Chondrocyte (in vitro differentiated cells): ENCODE measurements around the gene RGS9BP. TPM values are rescaled to one million over a fixed set of nuclear protein-coding genes. Genes with fewer than 3 reads are reported as not detected.

Source experiments
- DNase-seq: peaks from one replicate; pipeline ENCODE4 v3.0.0; 2021; ENCODE audit warnings: mixed read lengths, low spot score
- H3K27ac Mint-ChIP-seq: one replicate; pipeline ENCODE4 v1.8.0; 2021; ENCODE audit warnings: mild to moderate bottlenecking, moderate library complexity, mixed read lengths; ENCODE audit not compliant: unreplicated experiment
- H3K27me3 Mint-ChIP-seq: 2 replicates; pipeline ENCODE4 v1.8.0; 2021; ENCODE audit warnings: low read depth, mixed read lengths
- H3K36me3 Mint-ChIP-seq: 2 replicates; pipeline ENCODE4 v1.8.0; 2021; ENCODE audit warnings: low read depth, mixed read lengths
- H3K4me1 Mint-ChIP-seq: 2 replicates; pipeline ENCODE4 v1.8.0; 2021; ENCODE audit warnings: low read depth, mild to moderate bottlenecking, mixed read lengths
- H3K4me3 Mint-ChIP-seq: one replicate; pipeline ENCODE4 v1.8.0; 2021; ENCODE audit warnings: mild to moderate bottlenecking, moderate library complexity, mixed read lengths; ENCODE audit not compliant: unreplicated experiment
- H3K9me3 Mint-ChIP-seq: 2 replicates; pipeline ENCODE4 v1.8.0; 2021; ENCODE audit warnings: low read depth, mixed read lengths
- CTCF ChIP-seq: fragments of 200-600 bp; sonication (generic); IDR thresholded peaks from 2 replicates; pipeline ENCODE4 v1.5.0; 2021; ENCODE audit warnings: antibody characterized with exemption, mild to moderate bottlenecking, moderate library complexity
- total RNA-seq: library from RNA; stranded (reverse); gene quantifications from 3 replicates; pipeline ENCODE4 v1.2.1, GENCODE V29; 2021

RGS9BP gene
- total RNA-seq, 1 donor from 2014 or later, result 0.90 TPM

GRCh38 chr19:32682317-32682716 lies 6.7 kb downstream of the RGS9BP start:
- Mint-ChIP-seq H3K4me1 (peaks cover 2% of the 10 kb centered on the region), H3K4me3 (no peak overlapping the region), H3K36me3 (no peaks in the 10 kb centered on the region), H3K27me3 (peaks cover 6% of the 10 kb centered on the region), H3K27ac (no peak overlapping the region), H3K9me3 (no peaks in the 10 kb centered on the region)
- TF ChIP-seq CTCF, result no peak
- peak; percentile 15 for DNase-seq

- Mint-ChIP-seq H3K9me3 (no peaks in the 10 kb centered on the region), H3K36me3 (no peaks in the 10 kb centered on the region), H3K4me3 (no peak overlapping the region), H3K27ac (no peak overlapping the region), H3K4me1 (peaks cover 9% of the 10 kb centered on the region), H3K27me3 (no peaks in the 10 kb centered on the region)
- TF ChIP-seq CTCF, result no peak
- no peak for DNase-seq
Measured at GRCh38 chr19:32686847-32687475, 11.3 kb downstream of the RGS9BP start.

GRCh38 chr19:32687681-32688080 lies 12.0 kb downstream of the RGS9BP start:
- TF ChIP-seq CTCF, result no peak
- H3K27ac Mint-ChIP-seq, result no peak overlapping the region
- H3K4me3 Mint-ChIP-seq, result no peak overlapping the region
- H3K9me3 Mint-ChIP-seq, result no peaks in the 10 kb centered on the region
- H3K4me1 Mint-ChIP-seq, result peaks cover 11% of the 10 kb centered on the region
- no peaks in the 10 kb centered on the region for H3K36me3 Mint-ChIP-seq
- H3K27me3 Mint-ChIP-seq, result no peaks in the 10 kb centered on the region
- DNase-seq, result no peak

- no peak for DNase-seq
- H3K36me3 Mint-ChIP-seq, result no peaks in the 10 kb centered on the region
- H3K27me3 Mint-ChIP-seq, result no peaks in the 10 kb centered on the region
- no peak for TF ChIP-seq CTCF
- H3K9me3 Mint-ChIP-seq, result no peaks in the 10 kb centered on the region
- H3K4me1 Mint-ChIP-seq, result peaks cover 17% of the 10 kb centered on the region
- no peak overlapping the region for H3K4me3 Mint-ChIP-seq
- no peak overlapping the region for H3K27ac Mint-ChIP-seq
Measured at GRCh38 chr19:32688311-32688710, 12.7 kb downstream of the RGS9BP start.

GRCh38 chr19:32691291-32691951 lies 15.8 kb downstream of the RGS9BP start, which contains the start of gene NUDT19:
Gene NUDT19 (plus strand): TSS chr19:32691821. CDS start chr19:32691961, 140 bp downstream.
- Mint-ChIP-seq H3K9me3 (no peaks in the 10 kb centered on the region), H3K27me3 (no peaks in the 10 kb centered on the region), H3K4me1 (peaks cover 45% of the 10 kb centered on the region), H3K27ac (peak within 1 kb of the TSS; percentile 86), H3K4me3 (peak within 1 kb of the TSS; percentile 67), H3K36me3 (no peaks in the 10 kb centered on the region)
- DNase-seq, result peak; percentile 95
- TF ChIP-seq CTCF, result no peak
